Stomach (tissue), 9 donors: Measurements from ENCODE around the gene ATIC. TPM values are rescaled to one million over a fixed set of nuclear protein-coding genes. Genes with fewer than 3 reads are reported as not detected.

Source experiments
- DNase-seq, 2 donors: peaks; one replicate each; pipeline versions ENCODE4 v3.0.0 to v3.0.0-alpha.2; 2013 to 2019
- H3K27ac ChIP-seq, 5 donors: fragments of 200-600 bp in 4 of 5; sonication (generic) in 4 of 5; one replicate each; pipeline ENCODE4 v1.5.1; 2013 to 2019; ENCODE audit warnings: mild to moderate bottlenecking in 1 of 5, moderate library complexity in 1 of 5
- H3K27me3 ChIP-seq, 3 donors: fragments of 200-600 bp; sonication (generic); one replicate each; pipeline ENCODE4 v1.5.1; 2017 to 2019; ENCODE audit warnings: mixed run types in 1 of 3
- H3K36me3 ChIP-seq, 4 donors: fragments of 200-600 bp; sonication (generic); 1 replicate in 3 of 4; 2 replicates in 1 of 4; pipeline ENCODE4 v1.5.1; 2016 to 2019
- H3K4me1 ChIP-seq, 4 donors: fragments of 200-600 bp; sonication (generic); one replicate each; pipeline ENCODE4 v1.5.1; 2016 to 2019
- H3K4me3 ChIP-seq, 4 donors: fragments of 200-600 bp; sonication (generic) in 3 of 4; one replicate each; pipeline ENCODE4 v1.5.1; 2016 to 2019; ENCODE audit warnings: mild to moderate bottlenecking in 1 of 4
- H3K9me3 ChIP-seq, 4 donors: fragments of 200-600 bp; sonication (generic); one replicate each; pipeline ENCODE4 v1.5.1; 2016 to 2019
- EP300 ChIP-seq: sonication (generic); formaldehyde crosslinking; IDR thresholded peaks from one replicate; pipeline ENCODE4 v1.6.1; 2017; ENCODE audit warnings: antibody characterized with exemption
- POLR2A ChIP-seq, 4 donors: fragments of 450-650 bp; IDR thresholded peaks; one replicate each; pipeline ENCODE4 v1.6.1; 2016; ENCODE audit warnings: antibody characterized with exemption in 4 of 4, control low read depth in 2 of 4, mild to moderate bottlenecking in 1 of 4, moderate library complexity in 1 of 4
- POLR2AphosphoS5 ChIP-seq, 3 donors: sonication (generic); formaldehyde crosslinking; IDR thresholded peaks; one replicate each; pipeline ENCODE4 v1.6.1; 2016; ENCODE audit warnings: antibody characterized with exemption in 3 of 3
- WGBS, 5 donors: extraction: QIAGEN DNeasy Blood & Tissue Kit in 3 of 5; methylation state at CpG; one replicate each; pipeline versions ENCODE4 v1.1.5 to v1.1.7; 2013 to 2018; 5-methylcytosine and 5-hydroxymethylcytosine counted together
- intact Hi-C: fragments of 100-400 bp; cut with DNase I; formaldehyde crosslinking; loops from one replicate; pipeline ENCODE4 v1.15.1; 2023; ENCODE audit warnings: low total_unique reads
- polyA plus RNA-seq, 3 donors: library from polyadenylated mRNA; stranded (reverse); fragments of 200-250 nt; gene quantifications; one replicate each; pipeline ENCODE4 v1.2.3, GENCODE V29; 2013
- total RNA-seq, 5 donors: library from RNA; depleted of rRNA; stranded (reverse); fragments of >200 nt; gene quantifications; one replicate each; pipeline versions ENCODE4 v1.1.0 to v1.2.3, GENCODE V29; 2014 to 2016
- TF ChIP-seq, protein P1 (sequence below), 7 experiments: fragments of 450-650 bp in 4 of 7; fragments of 200-600 bp in 3 of 7; sonication (generic) in 3 of 7; IDR thresholded peaks; one replicate each; pipeline ENCODE4 v1.5.1; 2016 to 2019; ENCODE audit warnings: antibody characterized with exemption in 7 of 7, control low read depth in 2 of 7, mild to moderate bottlenecking in 1 of 7
- donor health status: healthy with polysubstance abuse.
- donor health status: Bipolar disorder and iron deficiency.
- donor health status: healthy.

The ATIC gene
- total and polyA plus RNA-seq, 8 donors: 9.4 to 125 (median 76.6) TPM

DNA sequence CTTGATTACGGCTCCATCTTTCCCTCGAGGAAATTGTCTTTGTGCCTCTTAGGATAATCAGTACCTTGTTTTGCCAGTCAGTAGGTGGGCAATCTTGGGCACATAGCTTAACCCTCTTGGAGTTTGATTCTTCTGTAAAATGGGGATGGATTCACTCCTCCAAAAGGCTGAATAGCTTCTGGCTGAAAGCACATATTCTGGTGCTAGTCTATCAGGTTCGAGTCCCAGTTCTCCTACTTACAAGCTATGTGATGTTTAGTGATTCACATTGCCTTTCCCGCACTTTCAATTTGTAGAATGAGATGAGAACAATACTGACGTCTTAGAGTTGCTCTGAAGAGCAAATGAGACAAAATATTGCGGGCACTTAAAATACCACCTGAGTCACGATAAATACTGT lies 43.9 kb downstream of the ATIC start:
- TF ChIP-seq EP300 (no peak), POLR2AphosphoS5 (IDR thresholded peaks at IDR 0.05) (no peak), POLR2A (IDR thresholded peaks at IDR 0.05) (no peak)
- TF ChIP-seq, protein P1, sequence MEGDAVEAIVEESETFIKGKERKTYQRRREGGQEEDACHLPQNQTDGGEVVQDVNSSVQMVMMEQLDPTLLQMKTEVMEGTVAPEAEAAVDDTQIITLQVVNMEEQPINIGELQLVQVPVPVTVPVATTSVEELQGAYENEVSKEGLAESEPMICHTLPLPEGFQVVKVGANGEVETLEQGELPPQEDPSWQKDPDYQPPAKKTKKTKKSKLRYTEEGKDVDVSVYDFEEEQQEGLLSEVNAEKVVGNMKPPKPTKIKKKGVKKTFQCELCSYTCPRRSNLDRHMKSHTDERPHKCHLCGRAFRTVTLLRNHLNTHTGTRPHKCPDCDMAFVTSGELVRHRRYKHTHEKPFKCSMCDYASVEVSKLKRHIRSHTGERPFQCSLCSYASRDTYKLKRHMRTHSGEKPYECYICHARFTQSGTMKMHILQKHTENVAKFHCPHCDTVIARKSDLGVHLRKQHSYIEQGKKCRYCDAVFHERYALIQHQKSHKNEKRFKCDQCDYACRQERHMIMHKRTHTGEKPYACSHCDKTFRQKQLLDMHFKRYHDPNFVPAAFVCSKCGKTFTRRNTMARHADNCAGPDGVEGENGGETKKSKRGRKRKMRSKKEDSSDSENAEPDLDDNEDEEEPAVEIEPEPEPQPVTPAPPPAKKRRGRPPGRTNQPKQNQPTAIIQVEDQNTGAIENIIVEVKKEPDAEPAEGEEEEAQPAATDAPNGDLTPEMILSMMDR (IDR thresholded peaks at IDR 0.05): no peak
- DNase-seq: no peak
- no peaks in the 10 kb centered on the region for H3K27me3 ChIP-seq
- intact Hi-C loops: no loop called here
- H3K27ac ChIP-seq: no peak overlapping the region
- peaks cover 0 to 28% (median 20%) of the 10 kb centered on the region in 4 donors for H3K36me3 ChIP-seq
- no peaks in the 10 kb centered on the region for H3K4me1 ChIP-seq
- H3K4me3 ChIP-seq: no peak overlapping the region
- no peaks in the 10 kb centered on the region for H3K9me3 ChIP-seq
- 91 to 97% (median 94%) methylated on average over 7 of the region's 7 CpGs for WGBS, 5 donors

DNA sequence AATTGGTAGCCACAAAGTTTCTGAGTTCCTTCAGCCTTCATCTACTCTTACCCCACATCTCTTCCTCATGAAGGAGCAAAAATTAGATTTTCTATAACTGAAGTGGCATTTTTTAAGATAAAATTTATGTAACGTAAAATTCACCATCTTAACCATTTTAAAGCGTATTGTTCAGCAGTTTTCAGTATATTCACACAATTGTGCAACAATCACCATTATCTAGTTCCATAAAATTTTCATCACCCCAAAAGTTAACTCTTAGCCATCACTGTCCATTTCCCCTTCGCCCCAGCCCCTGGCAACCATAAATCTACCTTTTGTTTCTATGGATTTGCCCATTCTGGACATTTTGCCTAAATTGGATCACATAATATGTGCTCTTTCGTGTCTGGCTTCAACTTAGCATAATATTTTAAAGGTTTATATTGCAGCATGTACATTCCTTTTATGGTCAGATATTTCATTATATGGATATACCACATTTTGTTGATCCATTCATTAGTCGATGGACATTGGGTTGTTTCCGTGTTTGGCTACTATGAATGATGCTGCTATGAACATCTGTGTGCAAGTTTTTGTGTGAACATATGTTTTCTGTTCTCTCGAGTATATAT lies 44.6 kb downstream of the ATIC start:
- H3K27ac ChIP-seq: no peak overlapping the region
- H3K4me3 ChIP-seq: no peak overlapping the region
- intact Hi-C loops: no loop called here
- H3K9me3 ChIP-seq: no peaks in the 10 kb centered on the region
- no peak for DNase-seq
- 90 to 96% (median 94%) methylated on average over 7 of the region's 7 CpGs for WGBS, 5 donors
- no peaks in the 10 kb centered on the region for H3K4me1 ChIP-seq
- peaks cover 4 to 31% (median 20%) of the 10 kb centered on the region in 4 donors for H3K36me3 ChIP-seq
- TF ChIP-seq EP300: no peak
- TF ChIP-seq POLR2AphosphoS5 (IDR thresholded peaks at IDR 0.05): no peak
- TF ChIP-seq, protein P1 (IDR thresholded peaks at IDR 0.05): no peak
- no peak for TF ChIP-seq POLR2A (IDR thresholded peaks at IDR 0.05)
- no peaks in the 10 kb centered on the region for H3K27me3 ChIP-seq

DNA sequence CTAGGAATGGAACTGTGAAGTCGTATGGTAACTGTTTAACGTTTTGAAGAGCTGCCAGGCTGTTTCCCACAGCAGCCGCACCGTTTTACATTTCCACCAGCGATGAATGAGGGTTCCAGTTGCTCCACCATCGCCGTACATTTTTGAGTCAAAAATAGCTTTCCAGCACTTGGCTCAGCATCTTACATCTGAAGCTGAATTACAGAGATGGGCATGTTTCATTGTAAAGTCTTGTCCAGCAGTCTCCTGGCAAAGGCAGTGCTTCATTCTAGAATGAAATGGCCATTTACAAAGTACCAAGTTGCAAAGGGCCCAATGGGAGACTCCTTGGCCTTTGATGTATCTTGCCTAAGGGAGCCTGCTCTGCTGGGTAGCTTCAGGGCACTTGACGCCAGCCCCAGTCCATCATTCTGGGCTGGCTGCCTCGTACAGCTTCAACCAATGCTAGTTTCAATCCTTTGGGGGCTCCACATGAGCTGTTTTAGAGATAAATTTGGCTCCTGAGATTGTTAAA lies 45.1 kb downstream of the ATIC start:
- TF ChIP-seq, protein P1 (IDR thresholded peaks at IDR 0.05): no peak
- TF ChIP-seq POLR2A (IDR thresholded peaks at IDR 0.05) (no peak), EP300 (no peak), POLR2AphosphoS5 (IDR thresholded peaks at IDR 0.05) (no peak)
- H3K27ac ChIP-seq: no peak overlapping the region
- 71 to 93% (median 89%) methylated on average over 9 of the region's 9 CpGs for WGBS, 5 donors

DNA sequence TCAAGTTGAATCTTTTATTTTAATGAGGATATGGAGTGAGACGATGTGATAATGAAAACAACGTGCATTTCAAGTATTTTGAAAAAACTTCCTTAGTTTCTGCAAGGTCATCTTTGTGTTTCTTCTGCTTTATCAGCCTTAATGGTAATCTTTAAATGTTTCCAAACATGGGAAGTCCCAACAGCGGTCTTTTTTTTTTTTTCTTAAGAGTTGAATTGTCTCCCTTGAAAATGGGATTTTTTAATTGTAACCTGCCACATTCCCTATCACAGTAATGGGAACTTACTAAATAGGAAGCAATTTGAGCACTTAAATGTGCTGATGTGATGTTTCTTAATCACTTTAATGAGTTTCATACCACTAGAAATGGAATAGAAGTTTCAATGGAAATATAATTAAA lies 45.8 kb downstream of the ATIC start:
- Histone ChIP-seq H3K36me3 (peaks cover 4 to 43% (median 32%) of the 10 kb centered on the region in 4 donors), H3K4me3 (no peak overlapping the region), H3K27ac (no peak overlapping the region), H3K9me3 (no peaks in the 10 kb centered on the region), H3K27me3 (no peaks in the 10 kb centered on the region), H3K4me1 (no peaks in the 10 kb centered on the region)
- WGBS, 5 donors: 69 to 91% (median 82%) methylated on average over 3 of the region's 3 CpGs
- TF ChIP-seq, protein P1 (IDR thresholded peaks at IDR 0.05): no peak
- no peak for TF ChIP-seq POLR2AphosphoS5 (IDR thresholded peaks at IDR 0.05)
- TF ChIP-seq POLR2A (IDR thresholded peaks at IDR 0.05): no peak
- no peak for TF ChIP-seq EP300
- DNase-seq: no peak
- intact Hi-C loops: no loop called here

More for the DNA sequence above, 45.1 kb downstream of the ATIC start:
- no peaks in the 10 kb centered on the region for H3K27me3 ChIP-seq
- no peak for DNase-seq
- intact Hi-C loops: no loop called here
- H3K36me3 ChIP-seq: peaks cover 4 to 36% (median 25%) of the 10 kb centered on the region in 4 donors
- no peaks in the 10 kb centered on the region for H3K9me3 ChIP-seq
- H3K4me3 ChIP-seq: no peak overlapping the region
- H3K4me1 ChIP-seq: no peaks in the 10 kb centered on the region
